IgD-negative memory B cell (primary cell): ENCODE results near the gene PRSS22. TPM values are rescaled to one million over a fixed set of nuclear protein-coding genes. Genes with fewer than 3 reads are reported as not detected.
A peak's percentile ranks its signal among the peaks of the same experiment; 100 is the strongest.
"Not testable (repeated sequence)": the region's sequence is repeated elsewhere in the genome, so short reads cannot be mapped to it uniquely, and the experiment has no call there.

Experiments used
- H3K27ac Mint-ChIP-seq, 3 donors: one replicate each; pipeline ENCODE4 v1.8.0; 2020 to 2022; ENCODE audit warnings: mild to moderate bottlenecking in 3 of 3, mixed read lengths in 3 of 3, moderate library complexity in 1 of 3
- H3K27me3 Mint-ChIP-seq: one replicate; pipeline ENCODE4 v1.8.0; 2021; ENCODE audit warnings: mixed read lengths
- H3K36me3 Mint-ChIP-seq: one replicate; pipeline ENCODE4 v1.8.0; 2020; ENCODE audit warnings: mild to moderate bottlenecking, mixed read lengths
- H3K4me1 Mint-ChIP-seq, 3 donors: one replicate each; pipeline ENCODE4 v1.8.0; 2020 to 2022; ENCODE audit warnings: mixed read lengths in 3 of 3, mild to moderate bottlenecking in 1 of 3
- H3K4me3 Mint-ChIP-seq, 4 donors: one replicate each; pipeline ENCODE4 v1.8.0; 2020 to 2022; ENCODE audit warnings: mild to moderate bottlenecking in 4 of 4, mixed read lengths in 4 of 4, moderate library complexity in 3 of 4
- H3K9me3 Mint-ChIP-seq, 3 donors: one replicate each; pipeline ENCODE4 v1.8.0; 2020 to 2021; ENCODE audit warnings: mixed read lengths in 3 of 3, mild to moderate bottlenecking in 1 of 3
- polyA plus RNA-seq: library from polyadenylated mRNA; unstranded; fragments of 300-500 nt; fragmentation: Illumina TruSeq; gene quantifications from one replicate; pipeline ENCODE4 v1.2.3, GENCODE V29; 2021

Gene PRSS22
- not detected for polyA plus RNA-seq

- no peaks in the 10 kb centered on the region for H3K36me3 Mint-ChIP-seq
- H3K4me3 Mint-ChIP-seq = peak within 1 kb of the TSS in 2 of 4 donors; percentile 82 to 94
- H3K4me1 Mint-ChIP-seq = peaks cover 0 to 3% (median 2%) of the 10 kb centered on the region in 3 donors
- peak within 1 kb of the TSS in 1 of 3 donors; percentile 88 for H3K27ac Mint-ChIP-seq
- peaks cover 20% of the 10 kb centered on the region for H3K27me3 Mint-ChIP-seq
- peaks cover 4 to 12% (median 4%) of the 10 kb centered on the region in 3 donors for H3K9me3 Mint-ChIP-seq
These were observed at the start of gene PRSS22 for GRCh38 chr16:2857451-2858244. Gene PRSS22 (minus strand): TSS chr16:2858170. CDS start chr16:2858104, 66 bp downstream.

GRCh38 chr16:2907084-2907753, 49.2 kb upstream of the PRSS22 start:
- not testable (repeated sequence) for H3K9me3 Mint-ChIP-seq, H3K36me3 Mint-ChIP-seq, H3K27me3 Mint-ChIP-seq
- peak overlapping the region; percentile 71 to 94 (median 86) for H3K27ac Mint-ChIP-seq
- peaks cover 22 to 27% (median 23%) of the 10 kb centered on the region in 3 donors for H3K4me1 Mint-ChIP-seq
- peak overlapping the region in 2 of 4 donors; percentile 5 to 82 for H3K4me3 Mint-ChIP-seq

- no peaks in the 10 kb centered on the region for H3K27me3 Mint-ChIP-seq
- H3K27ac Mint-ChIP-seq = peak overlapping the region; percentile 23 to 71 (median 53)
- H3K4me3 Mint-ChIP-seq = peak overlapping the region; percentile 44 to 97 (median 80)
- peaks cover 15 to 24% (median 20%) of the 10 kb centered on the region in 3 donors for H3K4me1 Mint-ChIP-seq
- no peaks in the 10 kb centered on the region for H3K36me3 Mint-ChIP-seq
- no peaks in the 10 kb centered on the region for H3K9me3 Mint-ChIP-seq
These were observed 48.0 kb upstream of the PRSS22 start for GRCh38 chr16:2905988-2906387.

- Mint-ChIP-seq H3K27me3 (no peaks in the 10 kb centered on the region), H3K4me3 (peak overlapping the region; percentile 89 to 98 (median 97)), H3K36me3 (no peaks in the 10 kb centered on the region), H3K27ac (peak overlapping the region; percentile 23 to 71 (median 53)), H3K4me1 (peaks cover 12 to 20% (median 18%) of the 10 kb centered on the region in 3 donors), H3K9me3 (no peaks in the 10 kb centered on the region)
These were observed 47.4 kb upstream of the PRSS22 start for GRCh38 chr16:2905241-2905987.

- Mint-ChIP-seq H3K4me3 (peak overlapping the region; percentile 89 to 98 (median 97)), H3K4me1 (peaks cover 10 to 19% (median 18%) of the 10 kb centered on the region in 3 donors)
These were observed 46.9 kb upstream of the PRSS22 start for GRCh38 chr16:2904922-2905240.

GRCh38 chr16:2904100-2904921, 46.3 kb upstream of the PRSS22 start:
- H3K27me3 Mint-ChIP-seq = no peaks in the 10 kb centered on the region
- peak overlapping the region; percentile 89 to 98 (median 97) for H3K4me3 Mint-ChIP-seq
- H3K27ac Mint-ChIP-seq = peak overlapping the region; percentile 23 to 94 (median 73)
- peaks cover 10 to 19% (median 18%) of the 10 kb centered on the region in 3 donors for H3K4me1 Mint-ChIP-seq
- H3K36me3 Mint-ChIP-seq = no peaks in the 10 kb centered on the region
- no peaks in the 10 kb centered on the region for H3K9me3 Mint-ChIP-seq

More at GRCh38 chr16:2904922-2905240, 46.9 kb upstream of the PRSS22 start:
- H3K27me3 Mint-ChIP-seq = no peaks in the 10 kb centered on the region
- H3K9me3 Mint-ChIP-seq = no peaks in the 10 kb centered on the region
- no peaks in the 10 kb centered on the region for H3K36me3 Mint-ChIP-seq
- peak overlapping the region in 2 of 3 donors; percentile 23 to 94 for H3K27ac Mint-ChIP-seq

- peaks cover 10 to 17% (median 17%) of the 10 kb centered on the region in 3 donors for H3K4me1 Mint-ChIP-seq
- no peaks in the 10 kb centered on the region for H3K9me3 Mint-ChIP-seq
- H3K27me3 Mint-ChIP-seq = no peaks in the 10 kb centered on the region
- H3K4me3 Mint-ChIP-seq = peak overlapping the region in 1 of 4 donors; percentile 97
- no peaks in the 10 kb centered on the region for H3K36me3 Mint-ChIP-seq
- no peak overlapping the region for H3K27ac Mint-ChIP-seq
These were observed 44.6 kb upstream of the PRSS22 start for GRCh38 chr16:2902337-2903130.

GRCh38 chr16:2900526-2901075, 42.6 kb upstream of the PRSS22 start:
- H3K27ac Mint-ChIP-seq = no peak overlapping the region
- H3K36me3 Mint-ChIP-seq = no peaks in the 10 kb centered on the region
- H3K27me3 Mint-ChIP-seq = no peaks in the 10 kb centered on the region
- peak overlapping the region in 1 of 4 donors; percentile 52 for H3K4me3 Mint-ChIP-seq
- peaks cover 6 to 12% (median 11%) of the 10 kb centered on the region in 3 donors for H3K4me1 Mint-ChIP-seq
- H3K9me3 Mint-ChIP-seq = no peaks in the 10 kb centered on the region

- Mint-ChIP-seq H3K9me3 (no peaks in the 10 kb centered on the region), H3K27me3 (no peaks in the 10 kb centered on the region), H3K36me3 (no peaks in the 10 kb centered on the region), H3K27ac (no peak overlapping the region), H3K4me1 (peaks cover 6 to 12% (median 11%) of the 10 kb centered on the region in 3 donors), H3K4me3 (no peak overlapping the region)
These were observed 41.6 kb upstream of the PRSS22 start for GRCh38 chr16:2899564-2900072.

- Mint-ChIP-seq H3K4me1 (peaks cover 6 to 10% (median 9%) of the 10 kb centered on the region in 3 donors), H3K36me3 (no peaks in the 10 kb centered on the region), H3K27ac (no peak overlapping the region), H3K27me3 (no peaks in the 10 kb centered on the region), H3K4me3 (no peak overlapping the region), H3K9me3 (no peaks in the 10 kb centered on the region)
These were observed 41.0 kb upstream of the PRSS22 start for GRCh38 chr16:2898831-2899563.

GRCh38 chr16:2897110-2897509, 39.1 kb upstream of the PRSS22 start:
- peak overlapping the region in 3 of 4 donors; percentile 75 to 79 (median 79) for H3K4me3 Mint-ChIP-seq
- no peaks in the 10 kb centered on the region for H3K27me3 Mint-ChIP-seq
- H3K9me3 Mint-ChIP-seq = no peaks in the 10 kb centered on the region
- peaks cover 6% of the 10 kb centered on the region in 3 donors for H3K4me1 Mint-ChIP-seq
- peak overlapping the region in 2 of 3 donors; percentile 78 to 91 for H3K27ac Mint-ChIP-seq
- H3K36me3 Mint-ChIP-seq = no peaks in the 10 kb centered on the region

- Mint-ChIP-seq H3K4me3 (peak overlapping the region in 1 of 4 donors; percentile 79), H3K27ac (peak overlapping the region in 2 of 3 donors; percentile 78 to 91), H3K27me3 (no peaks in the 10 kb centered on the region), H3K4me1 (peaks cover 6% of the 10 kb centered on the region in 3 donors), H3K36me3 (no peaks in the 10 kb centered on the region), H3K9me3 (no peaks in the 10 kb centered on the region)
These were observed 38.6 kb upstream of the PRSS22 start for GRCh38 chr16:2896480-2897010.
